GM04503 (cell line): ENCODE results near the gene GNGT1.

ENCODE experiments used
- DNase-seq: peaks from one replicate; pipeline ENCODE4 v3.0.0-alpha.2; 2012; ENCODE audit warnings: low read depth

The GNGT1 gene

DNA sequence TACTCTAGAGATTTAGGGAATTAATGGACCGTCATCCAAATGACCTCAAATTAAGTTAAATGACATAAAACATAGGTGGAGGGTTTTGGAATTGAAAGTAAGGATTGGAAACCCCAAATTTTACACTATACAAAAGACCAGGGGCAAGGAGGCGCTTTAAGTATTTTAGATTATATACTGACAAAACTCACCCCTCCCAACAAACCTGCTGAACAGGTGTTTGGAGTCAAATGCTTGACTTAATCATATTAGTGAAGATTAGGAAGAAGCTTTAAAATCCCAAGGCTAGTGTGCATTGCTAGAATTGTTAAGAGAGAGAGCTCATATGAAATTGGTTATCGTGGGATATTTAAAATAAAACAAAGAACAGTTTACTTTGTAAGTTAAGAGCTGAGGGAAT, at the start of gene GNGT1:
Gene GNGT1, plus strand, starts transcription at position 301 of the 400 bp plus-strand sequence. CDS start 180 bp downstream, outside the sequence.
- DNase-seq, result no peak

DNA sequence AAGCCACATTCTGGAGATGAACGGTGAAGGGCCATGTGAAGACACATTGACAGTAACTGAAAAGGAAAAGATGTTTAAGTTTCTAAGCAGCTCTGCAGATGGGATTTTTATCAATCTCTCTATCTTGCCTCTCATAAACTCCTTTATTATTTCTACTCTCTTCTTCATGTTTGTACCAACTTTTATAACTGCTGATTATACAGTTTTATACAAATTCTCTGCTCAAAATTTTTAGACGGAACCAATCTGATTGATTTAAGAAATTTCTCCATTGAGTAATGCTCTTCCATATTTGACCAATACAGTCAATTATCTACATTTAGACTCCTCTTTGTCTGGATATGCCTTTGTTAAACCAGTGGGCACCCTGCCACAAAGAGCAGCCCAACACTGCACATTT, 47.5 kb upstream of the GNGT1 start:
- DNase-seq, result no peak

- DNase-seq, result no peak
Measured at GRCh38 chr7:93860261-93860660, 46.1 kb upstream of the GNGT1 start.

DNA sequence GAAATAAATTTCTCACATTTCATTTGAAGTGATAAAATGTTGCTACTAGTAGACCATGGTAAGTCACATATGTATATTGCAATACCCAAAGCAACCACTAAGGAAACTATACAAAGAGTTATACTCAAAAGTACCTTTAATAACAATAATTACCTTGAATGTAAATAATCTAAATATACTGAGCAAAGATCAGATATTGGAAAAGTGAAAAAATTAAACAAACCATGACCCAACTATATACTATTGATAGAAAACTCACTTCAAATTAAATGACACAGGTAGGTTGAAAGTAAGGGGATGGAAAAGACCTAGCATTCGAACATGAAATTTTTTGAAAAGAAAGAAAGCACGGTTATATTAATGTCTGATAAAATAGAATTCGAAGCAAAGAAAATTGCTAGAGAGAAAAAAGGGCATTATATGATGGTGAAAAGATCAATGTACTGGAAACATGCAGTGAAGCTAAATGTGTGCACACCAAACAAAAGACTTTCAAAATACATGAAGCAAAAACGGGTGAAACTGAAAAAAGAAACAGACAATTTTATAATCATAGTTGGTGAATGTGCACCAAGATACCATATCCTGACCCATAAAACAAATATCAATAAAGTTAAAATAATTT, 44.9 kb upstream of the GNGT1 start:
- DNase-seq, result no peak

- DNase-seq, result no peak
Measured at GRCh38 chr7:93862651-93863050, 43.7 kb upstream of the GNGT1 start.

- no peak for DNase-seq
Measured at GRCh38 chr7:93866886-93867285, 39.5 kb upstream of the GNGT1 start.

DNA sequence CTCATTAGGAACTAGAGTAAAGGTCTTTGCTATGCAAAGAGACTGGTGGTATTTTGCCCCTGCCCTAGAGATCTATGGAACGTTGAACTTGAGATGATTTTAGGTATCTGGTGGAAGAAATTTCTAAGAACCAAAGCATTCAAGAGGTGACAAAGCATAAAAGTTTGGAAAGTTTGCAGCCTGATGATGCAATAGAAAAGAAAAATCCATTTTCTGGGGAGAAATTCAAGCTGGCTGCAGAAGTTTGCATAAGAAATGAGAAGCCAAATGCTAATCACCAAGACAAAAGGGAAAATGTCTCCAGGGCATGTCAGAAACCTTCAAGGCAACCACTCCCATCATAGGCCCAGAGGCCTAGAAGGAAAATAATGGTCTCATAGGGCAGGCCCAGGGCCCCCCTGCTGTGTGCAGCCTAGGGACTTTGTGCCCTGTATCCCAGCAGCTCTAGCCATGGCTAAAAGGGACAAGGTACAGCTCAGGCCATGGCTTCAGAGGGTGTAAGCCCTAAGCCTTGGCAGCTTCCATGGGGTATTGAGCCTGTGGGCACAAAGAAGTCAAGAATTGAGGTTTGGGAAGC, 32.3 kb upstream of the GNGT1 start:
- no peak for DNase-seq

- no peak for DNase-seq
Measured at GRCh38 chr7:93877742-93878141, 28.6 kb upstream of the GNGT1 start.

GRCh38 chr7:93879356-93879755, 27.0 kb upstream of the GNGT1 start:
- DNase-seq, result no peak

DNA sequence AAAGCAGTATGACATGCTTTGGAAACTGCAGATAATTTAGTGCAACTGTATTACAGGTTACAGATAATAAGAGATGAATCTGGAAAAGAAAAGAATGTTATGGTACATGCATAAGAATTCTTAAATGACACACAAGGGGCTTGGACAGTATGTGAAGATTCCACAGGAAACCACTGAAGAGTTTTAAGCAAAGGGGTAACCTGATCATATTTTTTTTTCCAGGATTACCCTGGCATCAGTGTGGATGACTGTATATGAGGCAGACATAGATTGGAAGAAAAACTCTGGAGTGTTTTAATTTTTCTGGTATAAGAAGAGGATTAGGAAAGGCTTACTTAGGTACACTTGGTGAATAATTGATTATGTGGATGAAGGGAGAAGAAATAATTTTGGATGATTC, 23.9 kb upstream of the GNGT1 start:
- no peak for DNase-seq

DNA sequence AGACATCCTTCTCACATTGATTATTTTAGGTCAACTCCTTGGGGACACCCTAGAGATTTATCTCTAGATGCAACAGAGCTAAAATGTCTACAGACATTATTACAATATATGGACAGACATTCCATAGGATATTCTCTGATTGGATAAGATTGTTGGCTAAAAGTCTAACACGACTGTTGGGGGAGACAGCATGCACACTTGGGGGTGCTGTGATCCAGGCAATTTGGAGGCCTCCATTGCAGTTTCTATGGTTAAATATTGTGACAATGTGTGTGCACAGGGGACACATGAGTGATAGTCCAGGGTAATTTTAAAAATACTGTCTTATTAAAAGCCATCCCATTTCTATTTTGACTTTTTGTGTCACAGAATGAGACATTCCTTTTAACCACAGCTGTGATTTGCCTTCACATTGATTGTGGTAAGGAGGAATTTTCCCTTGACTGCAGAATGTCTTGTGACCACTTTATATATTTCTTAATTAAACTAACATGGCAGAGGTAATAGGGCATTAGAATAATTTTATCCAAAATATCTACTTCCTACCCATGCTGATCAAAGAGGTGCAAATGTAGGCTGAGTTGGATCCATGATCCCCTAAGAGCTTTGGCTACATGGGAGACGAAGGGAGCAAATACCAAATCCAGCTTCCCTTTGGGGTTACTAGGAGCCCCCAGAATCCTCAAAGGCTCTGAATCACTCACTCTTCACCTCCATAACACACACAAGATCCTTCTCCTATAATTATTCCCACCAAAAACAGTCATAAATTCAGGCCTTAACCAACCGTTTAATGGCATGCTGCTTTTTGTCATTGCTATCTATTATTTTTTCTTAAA, 23.1 kb upstream of the GNGT1 start:
- no peak for DNase-seq

GRCh38 chr7:93883917-93884345, 22.4 kb upstream of the GNGT1 start:
- DNase-seq, result no peak

GRCh38 chr7:93884541-93884940, 21.8 kb upstream of the GNGT1 start:
- DNase-seq, result no peak

- no peak for DNase-seq
Measured at GRCh38 chr7:93889261-93889660, 17.1 kb upstream of the GNGT1 start.

DNA sequence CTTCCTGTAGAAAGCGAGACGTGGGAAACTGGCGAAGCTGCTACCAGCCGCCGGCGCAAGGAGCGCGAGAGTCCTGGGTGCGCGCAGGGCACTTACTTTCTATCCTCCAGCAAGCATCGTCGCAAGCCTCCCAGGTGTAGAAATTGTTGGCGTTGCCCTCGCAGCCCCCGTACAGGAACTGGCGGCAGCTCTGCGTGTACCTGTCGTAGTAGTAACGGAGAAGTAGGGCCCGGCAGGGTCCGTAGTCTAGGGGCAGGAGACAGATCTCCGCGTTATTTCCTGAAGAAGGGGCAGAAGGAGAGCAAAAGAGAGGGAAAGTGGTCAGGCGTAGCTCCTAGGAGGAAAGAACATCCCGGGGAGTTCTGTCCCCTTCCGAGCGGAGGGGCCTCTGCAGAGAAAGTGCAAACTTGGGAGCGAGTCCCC, 16.3 kb upstream of the GNGT1 start:
- no peak for DNase-seq

- no peak for DNase-seq
Measured at GRCh38 chr7:93890464-93891068, 15.8 kb upstream of the GNGT1 start, which contains the start of gene TFPI2. Gene TFPI2 (minus strand): TSS chr7:93890753. CDS start chr7:93890678, 75 bp downstream.

DNA sequence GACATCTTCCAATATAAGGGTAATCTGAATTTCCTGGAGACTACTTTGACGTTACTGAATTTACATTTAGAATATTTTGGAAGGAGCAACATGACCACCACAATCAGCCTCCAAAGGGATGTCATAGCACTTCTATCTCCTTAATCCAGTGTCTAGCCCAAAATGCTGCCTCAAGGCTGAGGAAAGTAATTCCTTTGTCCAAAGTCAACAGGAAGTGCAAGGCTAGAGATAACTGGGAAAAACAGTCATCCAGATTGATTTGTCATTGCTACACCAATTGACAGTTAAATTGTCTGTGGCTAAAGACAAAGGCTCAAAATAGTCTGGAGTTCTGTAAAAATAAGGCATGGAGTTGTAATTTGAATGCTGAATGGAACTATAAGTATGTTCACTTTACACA, 11.9 kb upstream of the GNGT1 start:
- DNase-seq, result no peak

- no peak for DNase-seq
Measured at GRCh38 chr7:93894966-93895640, 11.3 kb upstream of the GNGT1 start.

DNA sequence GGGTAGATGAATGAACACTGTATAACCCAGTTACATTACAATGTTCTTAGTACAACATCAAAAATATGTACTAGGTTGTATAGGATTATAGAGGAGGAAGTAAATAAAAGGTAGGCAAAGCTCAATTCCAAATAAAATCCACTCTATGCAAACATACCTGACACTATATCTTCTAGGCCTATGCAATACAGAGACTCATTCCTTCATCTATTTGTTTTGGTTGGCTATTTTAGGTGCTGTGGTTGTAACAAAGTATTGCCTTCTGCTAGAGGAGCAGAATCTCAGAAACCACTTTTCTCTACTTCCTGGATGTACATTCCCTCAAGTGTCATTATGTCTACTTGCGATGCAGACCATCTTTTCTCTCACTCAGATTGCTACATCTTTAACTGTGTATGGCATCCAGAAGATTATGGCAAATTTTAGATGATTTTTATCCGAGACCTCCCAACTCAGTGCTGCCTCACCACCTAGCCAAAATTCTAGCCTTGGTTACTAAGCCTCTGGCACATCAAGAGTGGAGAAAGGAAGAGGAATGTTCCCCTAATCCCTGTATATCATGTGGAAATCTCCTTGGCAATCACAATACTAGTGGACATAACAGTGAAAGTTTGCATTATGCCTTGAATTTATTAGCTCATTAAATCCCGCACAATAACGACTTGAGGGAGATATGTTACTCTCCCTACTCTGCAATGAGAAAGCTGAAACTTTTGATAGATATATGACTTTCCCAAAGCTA, 10.3 kb upstream of the GNGT1 start:
- no peak for DNase-seq

DNA sequence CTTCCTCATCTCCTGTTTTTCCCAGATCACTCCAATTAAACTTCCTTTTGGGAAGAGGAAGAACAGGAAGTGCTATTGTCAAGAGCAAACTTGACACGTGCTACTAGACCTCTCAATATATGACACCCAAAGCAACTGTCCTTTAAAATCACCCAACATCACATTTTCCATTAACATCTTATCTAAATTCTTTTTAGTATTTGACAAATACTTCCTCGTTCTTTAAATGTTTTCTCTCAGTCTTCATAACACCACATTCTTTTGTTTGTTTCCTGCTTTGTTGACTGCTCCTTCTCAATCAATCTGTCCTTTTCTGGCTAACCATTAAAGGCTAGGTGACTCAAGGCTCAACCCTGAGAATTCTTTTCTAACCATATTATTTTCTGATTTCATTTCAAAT, 8.7 kb upstream of the GNGT1 start:
- no peak for DNase-seq

DNA sequence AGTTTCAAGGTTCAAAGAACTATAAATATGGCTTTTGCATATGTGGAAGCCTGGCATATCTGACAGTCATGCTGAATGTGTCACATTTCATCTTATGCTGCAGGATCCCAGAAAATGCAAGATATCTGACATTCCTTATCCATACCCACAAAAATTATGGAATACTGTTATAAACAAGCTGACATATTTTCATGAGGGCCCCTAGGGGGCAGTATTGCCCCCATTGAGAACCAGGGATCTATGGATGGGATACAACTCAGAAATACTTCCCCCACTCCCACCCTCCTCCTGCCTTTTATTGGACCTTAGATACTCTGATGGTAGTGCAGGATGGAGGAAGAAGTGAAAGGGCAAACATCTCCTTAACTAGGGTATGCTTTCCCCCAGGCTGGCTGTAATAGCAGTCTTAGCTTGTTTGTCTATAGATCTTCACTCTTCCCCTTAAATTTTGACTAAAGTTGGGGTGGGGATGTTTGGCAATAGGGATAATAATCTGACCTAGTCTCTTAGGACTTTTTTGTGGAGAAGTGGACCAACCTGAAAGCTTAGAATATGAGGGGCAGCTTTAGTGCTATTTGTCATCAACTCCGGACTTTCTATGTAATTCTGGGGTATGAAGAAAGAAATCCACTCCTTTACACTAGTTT, 3.5 kb upstream of the GNGT1 start:
- DNase-seq, result no peak
